ENCODE results near the gene EML4. TPM values are rescaled to one million over a fixed set of nuclear protein-coding genes. Genes with fewer than 3 reads are reported as not detected.

The EML4 gene
- total RNA-seq, 2 experiments from 2014 or later, result 58.2 to 59.7 TPM

DNA sequence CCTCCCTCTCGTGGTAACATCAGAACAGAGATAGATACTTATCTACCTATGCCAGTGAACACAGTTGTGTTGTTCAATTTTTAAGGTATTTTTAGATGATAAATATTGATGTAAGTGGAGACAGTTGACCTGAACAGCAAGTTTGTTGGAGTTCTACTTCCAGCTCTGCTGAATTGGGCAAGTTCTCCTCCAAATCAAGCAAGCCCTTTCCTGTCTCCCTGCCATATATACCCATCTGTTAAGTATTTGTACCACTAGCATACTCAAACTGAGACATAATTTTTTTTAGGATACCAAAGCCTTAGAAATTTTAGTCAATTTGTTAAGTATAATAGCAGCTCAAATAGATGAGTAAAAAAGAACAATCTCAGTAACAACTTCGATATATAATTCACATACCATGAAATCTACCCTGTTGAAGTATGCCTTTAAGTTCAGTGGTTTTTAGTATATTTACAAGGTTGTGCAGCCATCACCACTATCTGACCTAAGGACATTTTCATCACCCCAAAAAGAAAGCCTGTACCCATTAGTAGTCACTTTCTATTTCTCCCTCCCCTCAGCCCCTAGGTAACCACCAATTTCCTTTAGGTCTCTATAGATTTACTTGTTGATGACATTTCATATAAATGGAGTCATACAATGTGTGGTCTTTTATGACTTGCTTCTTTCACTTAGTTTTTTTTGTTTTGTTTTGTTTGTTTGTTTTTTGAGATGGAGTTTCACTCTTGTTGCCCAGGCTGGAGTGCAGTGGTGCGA is 130.0 kb downstream of the EML4 start:
- ATAC-seq, result peak; percentile 67
- DNase-seq, result no peak
- POLR2A ChIA-PET, result no interaction called here
- no peak overlapping the region for H3K4me3 Mint-ChIP-seq
- H3K9me3 Mint-ChIP-seq, result no peaks in the 10 kb centered on the region
- H3K4me1 Mint-ChIP-seq (ENCODE audit: low read depth), result peaks cover 48% of the 10 kb centered on the region
- no peaks in the 10 kb centered on the region for H3K27me3 Mint-ChIP-seq
- peak overlapping the region; percentile 83 for H3K27ac Mint-ChIP-seq
- peaks cover 69% of the 10 kb centered on the region for H3K36me3 Mint-ChIP-seq (ENCODE audit: low read depth)
- CTCF ChIA-PET, result interaction anchor here (0.8 to 1.6 kb wide), 3 partner anchors 11 to 210 kb away, joined by 3 read pairs; no protein-coding TSS in a partner anchor
- intact Hi-C loops (cut with micrococcal nuclease), result no loop called here
- TF ChIP-seq, protein P1, sequence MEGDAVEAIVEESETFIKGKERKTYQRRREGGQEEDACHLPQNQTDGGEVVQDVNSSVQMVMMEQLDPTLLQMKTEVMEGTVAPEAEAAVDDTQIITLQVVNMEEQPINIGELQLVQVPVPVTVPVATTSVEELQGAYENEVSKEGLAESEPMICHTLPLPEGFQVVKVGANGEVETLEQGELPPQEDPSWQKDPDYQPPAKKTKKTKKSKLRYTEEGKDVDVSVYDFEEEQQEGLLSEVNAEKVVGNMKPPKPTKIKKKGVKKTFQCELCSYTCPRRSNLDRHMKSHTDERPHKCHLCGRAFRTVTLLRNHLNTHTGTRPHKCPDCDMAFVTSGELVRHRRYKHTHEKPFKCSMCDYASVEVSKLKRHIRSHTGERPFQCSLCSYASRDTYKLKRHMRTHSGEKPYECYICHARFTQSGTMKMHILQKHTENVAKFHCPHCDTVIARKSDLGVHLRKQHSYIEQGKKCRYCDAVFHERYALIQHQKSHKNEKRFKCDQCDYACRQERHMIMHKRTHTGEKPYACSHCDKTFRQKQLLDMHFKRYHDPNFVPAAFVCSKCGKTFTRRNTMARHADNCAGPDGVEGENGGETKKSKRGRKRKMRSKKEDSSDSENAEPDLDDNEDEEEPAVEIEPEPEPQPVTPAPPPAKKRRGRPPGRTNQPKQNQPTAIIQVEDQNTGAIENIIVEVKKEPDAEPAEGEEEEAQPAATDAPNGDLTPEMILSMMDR (IDR thresholded peaks at IDR 0.05), result no peak

DNA sequence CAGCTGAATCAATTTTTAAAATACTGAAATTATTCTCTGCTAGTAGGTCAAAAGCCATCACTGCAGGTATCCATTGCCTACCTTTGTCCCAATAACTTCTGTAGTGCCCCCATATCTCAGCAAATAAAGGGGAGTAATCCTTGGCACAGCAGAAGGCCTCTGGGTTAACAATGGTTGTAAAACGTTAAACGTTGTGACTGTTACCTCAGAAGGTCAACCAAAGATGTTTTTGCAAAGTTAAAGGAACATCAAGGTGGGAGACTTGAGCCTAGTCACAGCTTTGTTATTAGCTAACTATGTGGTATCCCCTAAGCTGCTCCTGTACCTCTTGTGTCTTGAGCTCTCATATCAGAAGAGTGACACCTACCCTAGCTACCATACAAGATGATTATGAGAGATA is 131.4 kb downstream of the EML4 start:
- H3K27ac Mint-ChIP-seq, result no peak overlapping the region
- no peak overlapping the region for H3K4me3 Mint-ChIP-seq
- no peaks in the 10 kb centered on the region for H3K27me3 Mint-ChIP-seq
- H3K4me1 Mint-ChIP-seq (ENCODE audit: low read depth), result peaks cover 43% of the 10 kb centered on the region
- DNase-seq, result no peak
- ChIA-PET POLR2A (no interaction called here), CTCF (interaction anchor here (0.6 to 1.6 kb wide), 3 partner anchors 10 to 204 kb away, joined by 3 to 4 read pairs (median 3); no protein-coding TSS in a partner anchor)
- intact Hi-C loops (cut with micrococcal nuclease), result no loop called here
- TF ChIP-seq, protein P1 (IDR thresholded peaks at IDR 0.05), result no peak
- H3K36me3 Mint-ChIP-seq (ENCODE audit: low read depth), result peaks cover 68% of the 10 kb centered on the region
- no peaks in the 10 kb centered on the region for H3K9me3 Mint-ChIP-seq
- ATAC-seq, result no peak

DNA sequence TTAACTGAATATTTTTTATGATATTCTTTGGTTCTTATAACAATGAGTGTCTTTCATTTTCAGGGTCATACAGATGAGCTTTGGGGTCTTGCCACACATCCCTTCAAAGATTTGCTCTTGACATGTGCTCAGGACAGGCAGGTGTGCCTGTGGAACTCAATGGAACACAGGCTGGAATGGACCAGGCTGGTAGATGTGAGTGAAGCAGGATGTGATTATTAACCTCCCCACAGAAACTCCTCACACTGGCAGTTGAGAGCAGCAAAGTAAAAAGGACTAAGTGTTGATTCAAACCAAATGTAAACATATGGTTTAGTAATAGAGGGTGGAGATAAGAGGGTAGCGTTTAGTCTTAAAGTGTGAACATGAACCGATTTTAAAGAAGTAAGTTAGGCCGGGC is 134.1 kb downstream of the EML4 start:
- ATAC-seq, result no peak
- H3K4me3 Mint-ChIP-seq, result no peak overlapping the region
- H3K27ac Mint-ChIP-seq, result no peak overlapping the region
- intact Hi-C loops (cut with micrococcal nuclease), result no loop called here
- H3K36me3 Mint-ChIP-seq (ENCODE audit: low read depth), result peaks cover 56% of the 10 kb centered on the region
- CTCF ChIA-PET, result interaction anchor here (0.6 kb wide), 1 partner anchor 13 kb away, joined by 3 read pairs; no protein-coding TSS in a partner anchor
- peaks cover 22% of the 10 kb centered on the region for H3K4me1 Mint-ChIP-seq (ENCODE audit: low read depth)
- DNase-seq, result no peak
- H3K27me3 Mint-ChIP-seq, result no peaks in the 10 kb centered on the region
- H3K9me3 Mint-ChIP-seq, result no peaks in the 10 kb centered on the region
- TF ChIP-seq, protein P1 (IDR thresholded peaks at IDR 0.05), result no peak
- POLR2A ChIA-PET, result no interaction called here

DNA sequence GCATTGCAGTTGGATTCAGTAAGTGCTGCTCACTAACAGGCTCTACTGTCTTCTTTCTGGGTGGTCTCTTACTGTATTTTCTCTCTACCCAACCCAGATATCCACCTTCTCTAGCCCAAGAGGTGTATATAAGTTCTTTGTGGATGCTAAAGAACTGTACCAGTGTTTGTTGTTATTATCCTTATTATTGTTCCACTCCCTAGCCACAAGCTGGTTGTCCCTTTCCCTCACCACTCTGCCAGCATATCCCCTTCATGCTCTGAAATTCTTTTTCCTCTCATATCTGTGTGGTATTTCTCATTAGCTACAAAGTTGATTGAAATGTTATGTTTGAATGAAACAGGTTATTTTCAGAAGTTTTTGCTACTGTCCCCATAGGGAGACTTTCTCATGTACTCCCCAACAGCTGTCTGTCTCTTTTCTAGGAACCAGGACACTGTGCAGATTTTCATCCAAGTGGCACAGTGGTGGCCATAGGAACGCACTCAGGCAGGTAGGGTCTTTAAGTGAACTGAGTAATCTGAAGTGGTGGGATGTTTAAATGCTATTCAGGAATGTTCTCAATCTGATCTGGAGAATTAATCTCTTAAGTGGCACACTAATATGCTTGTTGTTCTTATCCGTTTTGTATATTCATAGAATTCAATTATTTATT is 135.0 kb downstream of the EML4 start:
- ATAC-seq (no peak), DNase-seq (no peak)
- Mint-ChIP-seq H3K27me3 (no peaks in the 10 kb centered on the region), H3K27ac (no peak overlapping the region), H3K9me3 (no peaks in the 10 kb centered on the region), H3K4me1 (ENCODE audit: low read depth) (peaks cover 12% of the 10 kb centered on the region), H3K36me3 (ENCODE audit: low read depth) (peaks cover 48% of the 10 kb centered on the region), H3K4me3 (no peak overlapping the region)
- POLR2A ChIA-PET, result interaction anchor here (0.9 kb wide), 1 partner anchor 38 kb away, joined by 3 read pairs; no protein-coding TSS in a partner anchor
- CTCF ChIA-PET, result no interaction called here
- intact Hi-C loops (cut with micrococcal nuclease), result no loop called here
- TF ChIP-seq, protein P1 (IDR thresholded peaks at IDR 0.05), result no peak

DNA sequence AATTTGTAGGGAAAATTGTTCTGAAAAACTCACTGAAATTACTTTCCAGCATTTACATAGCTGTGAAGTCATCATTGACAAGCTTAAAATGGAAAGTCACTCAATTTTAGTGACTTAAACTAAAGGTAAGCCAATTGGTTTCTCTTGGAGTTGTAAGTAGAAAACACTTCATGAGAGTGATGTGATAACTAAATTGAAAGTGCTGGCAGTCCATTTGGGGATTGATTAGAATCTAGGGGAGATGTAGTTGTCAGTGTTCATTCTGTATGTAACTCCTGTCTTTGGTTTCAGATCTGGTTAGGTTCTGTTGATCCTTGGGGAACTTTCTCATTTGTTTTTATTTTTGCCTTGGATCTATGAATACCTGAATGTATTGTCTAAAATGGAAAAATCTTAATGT is 138.0 kb downstream of the EML4 start:
- no peaks in the 10 kb centered on the region for H3K9me3 Mint-ChIP-seq
- H3K27me3 Mint-ChIP-seq, result no peaks in the 10 kb centered on the region
- peaks cover 4% of the 10 kb centered on the region for H3K4me1 Mint-ChIP-seq (ENCODE audit: low read depth)
- ChIA-PET CTCF (no interaction called here), POLR2A (interaction anchor here (1.5 kb wide), 1 partner anchor 15 kb away, joined by 3 read pairs; no protein-coding TSS in a partner anchor)
- no peak overlapping the region for H3K4me3 Mint-ChIP-seq
- ATAC-seq (no peak), DNase-seq (no peak)
- peaks cover 38% of the 10 kb centered on the region for H3K36me3 Mint-ChIP-seq (ENCODE audit: low read depth)
- TF ChIP-seq, protein P1 (IDR thresholded peaks at IDR 0.05), result no peak
- no peak overlapping the region for H3K27ac Mint-ChIP-seq
- intact Hi-C loops (cut with micrococcal nuclease), result no loop called here
